NCI-H748 treated with DMSO at 0.1 percent for 48 hours (cell line): ENCODE data around the gene SERPINA3.
"Not testable (repeated sequence)": the region's sequence is repeated elsewhere in the genome, so short reads cannot be mapped to it uniquely, and the experiment has no call there.

Experiments
- DNase-seq: peaks from one replicate; lab custom pipeline; 2025; lab: John Stamatoyannopoulos, UW

Gene SERPINA3

DNA sequence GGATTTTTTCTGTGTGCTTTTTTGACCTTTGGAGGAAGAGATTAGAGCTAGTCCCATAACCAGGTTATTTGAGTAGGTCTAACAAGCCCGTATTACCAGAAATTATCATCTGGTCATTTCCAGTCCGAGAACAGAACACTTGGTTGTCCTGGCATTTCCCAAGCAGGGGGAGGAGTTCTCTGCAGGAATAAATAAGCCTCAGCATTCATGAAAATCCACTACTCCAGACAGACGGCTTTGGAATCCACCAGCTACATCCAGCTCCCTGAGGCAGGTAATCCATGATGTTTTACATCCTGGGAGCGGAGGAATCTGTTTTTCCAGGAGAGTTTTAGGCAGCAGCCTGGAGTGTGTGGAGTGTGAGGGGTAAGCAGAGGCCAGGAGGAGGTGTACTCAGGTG is at the start of gene SERPINA3:
Gene SERPINA3 (plus strand): TSS at position 218 of the 400 bp plus-strand sequence. CDS start 2,051 bp downstream, outside the sequence.
- no peak for DNase-seq

- DNase-seq = no peak
These were observed 49.0 kb upstream of the SERPINA3 start for GRCh38 chr14:94562941-94563883.

DNA sequence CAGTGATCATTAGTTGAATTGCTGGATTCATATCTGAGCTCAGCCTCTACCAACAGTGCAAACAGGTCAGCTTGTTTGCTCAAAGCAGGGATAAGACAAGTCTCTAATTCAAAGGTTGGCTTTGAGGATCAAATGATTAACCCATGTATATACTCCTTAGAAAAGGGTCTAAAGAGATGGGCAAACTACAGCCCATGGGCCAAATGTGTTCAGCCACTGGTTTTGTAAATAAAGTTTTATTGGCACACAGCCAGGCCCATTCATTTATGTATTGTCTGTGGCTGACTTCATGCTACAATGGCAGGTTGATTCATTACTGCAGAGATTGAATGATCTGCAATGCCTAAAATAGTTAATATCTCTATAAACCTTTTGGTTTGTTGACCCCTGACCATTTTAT is 47.8 kb upstream of the SERPINA3 start:
- DNase-seq = no peak

DNA sequence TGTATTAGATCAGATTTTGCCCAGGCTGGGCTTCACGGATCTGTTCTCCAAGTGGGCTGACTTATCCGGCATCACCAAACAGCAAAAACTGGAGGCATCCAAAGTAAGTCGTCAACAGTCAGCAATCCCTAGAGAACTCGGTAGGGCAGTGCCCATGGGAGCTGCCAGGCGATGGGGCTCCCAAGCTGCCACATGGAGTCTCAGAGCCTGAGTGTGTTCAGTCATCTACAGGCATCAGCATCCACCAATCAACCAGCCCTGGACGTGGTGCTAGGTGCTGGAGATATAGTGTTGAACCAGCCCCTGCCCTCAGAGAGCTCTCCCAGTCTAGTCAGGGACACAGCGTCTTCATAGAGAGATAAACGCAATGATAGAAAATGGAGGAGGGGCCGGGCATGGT is 44.0 kb upstream of the SERPINA3 start:
- DNase-seq = no peak

DNA sequence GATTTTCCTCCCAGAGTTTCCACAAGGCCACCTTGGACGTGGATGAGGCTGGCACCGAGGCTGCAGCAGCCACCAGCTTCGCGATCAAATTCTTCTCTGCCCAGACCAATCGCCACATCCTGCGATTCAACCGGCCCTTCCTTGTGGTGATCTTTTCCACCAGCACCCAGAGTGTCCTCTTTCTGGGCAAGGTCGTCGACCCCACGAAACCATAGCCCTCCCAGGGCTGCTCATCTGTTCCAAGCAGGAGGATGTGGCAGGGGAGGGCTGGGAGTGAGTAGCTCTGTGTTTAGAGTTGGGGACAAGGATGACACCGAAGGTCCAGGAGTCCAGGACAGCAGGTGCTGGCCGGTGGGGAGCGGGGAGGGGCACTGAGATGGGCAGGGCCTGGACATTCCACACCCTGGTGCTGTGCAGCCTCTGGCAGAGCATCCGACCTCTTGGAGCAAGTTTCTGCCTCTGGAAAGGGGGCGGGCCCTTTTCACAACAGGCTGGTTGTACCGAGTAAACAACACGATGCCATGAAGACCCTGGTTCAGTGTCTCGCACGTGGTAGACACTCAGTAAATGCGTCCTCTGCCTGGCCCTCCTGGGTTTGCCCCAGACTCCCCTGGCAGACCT is 42.7 kb upstream of the SERPINA3 start:
- no peak for DNase-seq

DNA sequence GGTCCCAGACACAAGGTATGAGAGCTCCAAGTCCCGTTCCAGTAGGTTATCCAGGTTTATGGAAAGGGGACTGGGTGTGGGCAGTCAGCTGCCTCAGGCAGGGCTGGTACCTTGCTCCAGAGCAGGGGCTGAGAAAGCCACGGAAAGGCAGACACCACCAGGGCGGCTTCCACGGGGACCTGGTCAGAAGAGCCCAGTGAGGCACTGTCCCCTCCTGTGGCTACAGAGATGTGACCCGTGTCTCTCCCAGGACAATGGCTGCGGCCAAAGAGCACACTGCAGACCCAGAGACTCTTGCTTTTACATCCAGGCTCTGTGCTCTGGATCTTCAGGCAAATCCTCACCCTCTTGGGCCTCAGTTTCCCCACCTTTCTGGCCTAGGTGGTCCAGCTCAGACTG is 42.2 kb upstream of the SERPINA3 start:
- no peak for DNase-seq

- DNase-seq = no peak
These were observed 41.8 kb upstream of the SERPINA3 start for GRCh38 chr14:94570440-94570839.

GRCh38 chr14:94571395-94571794 is 40.8 kb upstream of the SERPINA3 start:
- DNase-seq = no peak

GRCh38 chr14:94571950-94572349 is 40.2 kb upstream of the SERPINA3 start:
- DNase-seq = no peak

- no peak for DNase-seq
These were observed 39.4 kb upstream of the SERPINA3 start for GRCh38 chr14:94572637-94573303.

GRCh38 chr14:94573475-94574277 is 38.5 kb upstream of the SERPINA3 start:
- no peak for DNase-seq

- no peak for DNase-seq
These were observed 37.9 kb upstream of the SERPINA3 start for GRCh38 chr14:94574336-94574735.

DNA sequence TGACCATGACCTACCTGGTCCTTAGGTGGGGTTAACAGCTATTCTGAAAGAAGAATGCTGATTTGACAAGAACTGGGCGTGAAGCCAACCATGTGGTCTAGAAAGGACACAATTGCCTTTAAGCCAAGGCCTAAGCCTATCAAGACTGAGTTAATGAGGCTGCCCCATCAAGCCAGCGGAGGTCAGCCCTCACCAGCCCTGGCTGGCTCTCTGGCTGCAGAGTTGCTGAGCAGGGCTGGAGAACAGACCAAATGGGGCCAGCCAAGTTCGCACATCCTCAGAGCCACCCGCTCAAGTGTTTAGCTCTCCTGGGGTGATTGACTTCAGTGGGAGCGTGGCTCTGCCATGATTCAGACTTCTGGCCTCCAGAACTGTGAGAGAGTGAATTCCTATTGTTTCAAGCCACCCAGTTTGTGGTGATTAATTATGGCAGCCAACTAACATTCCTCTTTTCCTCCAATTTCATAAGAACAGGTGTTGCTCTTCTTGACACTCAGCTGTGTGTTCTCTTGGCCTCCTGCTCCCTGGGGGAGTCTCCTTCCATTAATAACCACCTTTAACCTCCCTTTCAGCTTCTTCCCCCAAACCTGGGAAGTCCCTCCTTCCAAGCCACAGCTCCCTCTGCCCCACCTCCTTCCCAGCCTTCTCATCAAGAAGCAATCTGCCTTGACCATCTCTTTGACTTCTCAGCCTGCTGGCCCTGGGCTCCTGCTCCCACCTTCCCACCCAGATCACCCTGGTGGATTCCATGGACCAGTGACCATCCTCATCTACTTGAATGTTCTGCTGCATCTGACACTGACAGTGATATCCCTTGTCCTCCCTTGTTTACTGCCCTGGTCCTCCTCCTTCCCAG is 36.2 kb upstream of the SERPINA3 start:
- DNase-seq = no peak

- not testable (repeated sequence) for DNase-seq
These were observed 34.7 kb upstream of the SERPINA3 start for GRCh38 chr14:94577472-94577871.

DNA sequence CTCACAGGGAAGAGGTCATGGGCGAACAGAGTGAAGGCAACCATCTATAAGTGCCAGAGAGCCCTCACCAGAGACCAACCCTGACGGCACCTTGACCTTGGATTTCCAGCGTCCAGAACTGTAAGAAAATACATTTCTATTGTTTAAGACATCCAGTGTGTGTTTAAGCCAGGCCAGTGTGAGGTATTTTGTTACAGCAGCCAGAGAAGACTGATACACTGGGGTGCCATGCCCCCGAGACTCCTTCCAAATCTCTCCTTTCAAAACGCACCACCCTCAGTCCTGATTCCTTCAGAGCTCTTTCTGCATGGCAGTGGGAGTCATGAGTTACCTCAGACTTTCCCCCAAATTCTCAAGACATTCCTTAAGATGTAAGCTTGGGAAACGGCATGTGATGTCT is 33.5 kb upstream of the SERPINA3 start:
- DNase-seq = no peak

DNA sequence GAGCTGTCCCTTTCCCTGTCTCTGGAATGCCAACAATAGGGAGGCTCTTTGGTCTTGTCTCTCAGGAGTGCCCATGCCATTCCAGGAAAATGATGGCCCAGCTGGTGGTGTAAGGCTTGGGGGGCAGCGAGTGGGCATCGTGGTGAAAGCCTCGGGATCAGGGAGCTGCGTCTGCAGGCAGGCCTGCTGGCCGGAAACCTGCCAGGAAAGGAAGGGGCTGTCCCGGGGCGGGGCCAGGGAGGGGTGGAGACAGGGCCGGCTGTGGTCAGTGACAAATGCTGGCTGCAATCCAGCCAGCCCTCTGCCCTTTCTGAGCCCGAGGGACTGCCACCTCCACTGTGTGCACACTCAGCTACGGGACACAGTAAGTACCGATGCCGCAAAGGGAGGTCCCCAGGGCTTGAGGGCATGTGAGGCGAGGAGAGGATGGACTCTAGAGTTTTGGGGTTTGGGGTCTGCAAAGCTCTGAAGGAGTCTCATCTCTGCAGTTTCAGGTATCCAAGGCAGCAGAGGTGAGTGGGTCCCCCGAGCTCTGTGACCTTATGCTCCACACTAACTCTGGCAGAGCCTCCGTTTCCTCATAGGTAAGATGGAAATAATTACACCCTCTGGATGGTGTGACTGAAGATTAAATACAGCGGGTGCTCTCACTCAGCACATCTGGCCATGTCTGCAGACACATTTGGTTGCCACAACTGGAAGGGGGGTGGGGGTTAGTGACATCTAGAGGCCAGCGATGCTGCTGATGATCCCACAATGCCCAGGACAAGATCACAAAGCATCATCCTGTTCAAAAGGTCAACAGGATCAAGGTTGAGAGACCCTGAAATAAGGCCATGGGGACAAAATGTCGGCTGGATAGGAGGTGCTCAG is 30.8 kb upstream of the SERPINA3 start, which contains the start of gene SERPINA5:
Gene SERPINA5 (plus strand): TSS at position 300 of the 873 bp plus-strand sequence. CDS start 5,937 bp downstream, outside the sequence.
- no peak for DNase-seq

DNA sequence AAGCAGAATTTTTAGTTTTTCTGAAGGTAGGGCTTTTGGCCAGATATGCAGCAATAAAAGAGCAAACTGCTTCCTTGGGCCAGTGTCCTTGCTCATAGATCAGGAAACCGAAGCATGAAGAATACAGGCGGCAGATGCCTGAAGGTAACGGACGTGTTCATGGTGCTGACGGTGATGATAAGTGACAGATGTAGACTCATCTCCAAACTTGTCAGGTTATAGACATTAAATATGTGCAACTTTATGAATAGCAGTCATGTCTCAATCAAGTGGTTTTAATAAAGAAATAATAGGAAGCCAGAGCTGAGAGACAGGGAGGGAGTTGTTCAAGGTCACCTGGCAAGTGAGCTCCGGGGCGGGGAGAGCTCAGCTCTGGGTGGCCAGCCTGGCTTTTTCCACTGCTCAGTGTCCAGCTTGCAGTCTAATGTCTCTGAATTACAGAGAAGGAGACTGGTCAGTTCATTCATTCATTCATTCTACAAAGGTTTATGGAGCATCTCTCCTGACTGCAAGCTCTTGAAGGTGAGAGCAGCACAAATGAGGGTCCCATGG is 29.9 kb upstream of the SERPINA3 start:
- no peak for DNase-seq

DNA sequence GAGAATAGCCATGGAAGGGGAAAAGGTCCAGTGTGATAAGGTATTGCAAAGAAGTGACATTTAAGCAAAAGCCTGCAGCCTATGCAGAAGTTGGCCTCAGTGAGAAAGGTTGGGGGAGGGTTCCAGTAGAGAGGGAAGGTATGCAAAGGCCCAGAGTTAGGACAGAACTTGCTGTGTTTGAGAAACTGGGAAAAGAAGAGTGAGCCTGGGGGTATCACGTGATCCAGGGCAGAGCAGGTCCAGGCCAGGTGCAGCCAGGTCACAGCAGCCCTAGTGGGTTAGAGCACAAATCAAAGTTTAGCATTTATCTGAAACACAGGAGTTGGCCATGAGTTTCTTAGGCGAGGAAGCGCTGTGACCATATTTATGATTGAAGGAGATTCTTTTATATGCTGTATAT is 29.3 kb upstream of the SERPINA3 start:
- DNase-seq = no peak

DNA sequence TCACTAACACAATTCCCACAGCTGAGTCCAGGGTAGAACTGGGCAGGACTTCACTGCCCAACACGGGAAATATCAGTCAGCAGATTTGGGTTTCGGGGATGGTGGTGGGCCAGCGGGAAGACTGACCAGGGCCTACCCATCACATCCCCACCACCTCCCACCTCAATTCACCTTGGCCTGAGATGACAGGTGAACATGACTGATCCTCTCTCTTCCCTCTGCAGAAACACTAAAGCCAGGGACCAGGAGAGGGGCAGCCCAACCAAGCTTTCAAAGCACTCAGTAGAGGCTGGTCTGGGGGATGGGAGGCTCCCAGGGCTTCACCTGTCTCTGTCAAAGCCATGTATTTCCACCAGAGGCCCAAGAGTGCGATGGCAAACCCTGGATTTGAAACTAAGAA is 28.6 kb upstream of the SERPINA3 start:
- DNase-seq = no peak
